NB4 (cell line): ENCODE results near the gene KSR1.

ENCODE experiments used
- DNase-seq: peaks from one replicate; pipeline ENCODE4 v3.0.0; 2010; ENCODE audit warnings: low read depth
- H3K4me3 ChIP-seq: one replicate; pipeline ENCODE4 v1.5.1; 2011; ENCODE audit warnings: mild to moderate bottlenecking, low read depth, low read length, moderate library complexity
- MYC ChIP-seq: IDR thresholded peaks from 2 replicates; pipeline ENCODE4 v1.6.1; 2011; ENCODE audit warnings: low read depth, low read length
- POLR2A ChIP-seq: IDR thresholded peaks from 2 replicates; pipeline ENCODE4 v1.6.1; 2011; ENCODE audit warnings: mild to moderate bottlenecking; ENCODE audit not compliant: insufficient read length; ENCODE audit errors: extremely low read depth
- TF ChIP-seq, protein P1 (sequence below): IDR thresholded peaks from 2 replicates; pipeline ENCODE4 v1.6.1; 2011; ENCODE audit warnings: low read depth, low read length
- TF ChIP-seq, protein P2 (sequence below): IDR thresholded peaks from one replicate; pipeline ENCODE4 v1.5.1; 2012; ENCODE audit warnings: low read depth, low read length

The KSR1 gene

DNA sequence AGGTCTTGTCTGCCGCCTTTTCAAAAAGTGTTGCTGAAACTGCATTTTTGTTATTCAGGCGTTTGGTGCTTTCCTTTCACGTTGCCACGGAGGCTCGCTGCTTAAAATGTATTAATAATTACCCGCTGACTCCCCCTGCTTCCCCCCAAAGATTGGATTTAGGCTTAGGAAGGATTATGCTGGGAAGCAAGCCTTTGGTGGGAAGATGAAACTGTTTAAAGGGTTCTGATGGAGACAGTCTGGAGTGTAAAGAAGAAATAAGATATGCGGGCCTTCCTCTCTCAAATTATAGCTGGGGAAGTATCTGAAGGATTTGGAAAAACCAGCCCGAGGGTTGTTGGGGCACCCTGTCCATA lies 1.1 kb downstream of the KSR1 start:
- peak overlapping the region; percentile 59 for H3K4me3 ChIP-seq
- no peak for DNase-seq
- TF ChIP-seq, protein P1, sequence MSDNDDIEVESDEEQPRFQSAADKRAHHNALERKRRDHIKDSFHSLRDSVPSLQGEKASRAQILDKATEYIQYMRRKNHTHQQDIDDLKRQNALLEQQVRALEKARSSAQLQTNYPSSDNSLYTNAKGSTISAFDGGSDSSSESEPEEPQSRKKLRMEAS = no peak
- TF ChIP-seq POLR2A (no peak), MYC (no peak)
- TF ChIP-seq, protein P2, sequence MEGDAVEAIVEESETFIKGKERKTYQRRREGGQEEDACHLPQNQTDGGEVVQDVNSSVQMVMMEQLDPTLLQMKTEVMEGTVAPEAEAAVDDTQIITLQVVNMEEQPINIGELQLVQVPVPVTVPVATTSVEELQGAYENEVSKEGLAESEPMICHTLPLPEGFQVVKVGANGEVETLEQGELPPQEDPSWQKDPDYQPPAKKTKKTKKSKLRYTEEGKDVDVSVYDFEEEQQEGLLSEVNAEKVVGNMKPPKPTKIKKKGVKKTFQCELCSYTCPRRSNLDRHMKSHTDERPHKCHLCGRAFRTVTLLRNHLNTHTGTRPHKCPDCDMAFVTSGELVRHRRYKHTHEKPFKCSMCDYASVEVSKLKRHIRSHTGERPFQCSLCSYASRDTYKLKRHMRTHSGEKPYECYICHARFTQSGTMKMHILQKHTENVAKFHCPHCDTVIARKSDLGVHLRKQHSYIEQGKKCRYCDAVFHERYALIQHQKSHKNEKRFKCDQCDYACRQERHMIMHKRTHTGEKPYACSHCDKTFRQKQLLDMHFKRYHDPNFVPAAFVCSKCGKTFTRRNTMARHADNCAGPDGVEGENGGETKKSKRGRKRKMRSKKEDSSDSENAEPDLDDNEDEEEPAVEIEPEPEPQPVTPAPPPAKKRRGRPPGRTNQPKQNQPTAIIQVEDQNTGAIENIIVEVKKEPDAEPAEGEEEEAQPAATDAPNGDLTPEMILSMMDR = no peak

DNA sequence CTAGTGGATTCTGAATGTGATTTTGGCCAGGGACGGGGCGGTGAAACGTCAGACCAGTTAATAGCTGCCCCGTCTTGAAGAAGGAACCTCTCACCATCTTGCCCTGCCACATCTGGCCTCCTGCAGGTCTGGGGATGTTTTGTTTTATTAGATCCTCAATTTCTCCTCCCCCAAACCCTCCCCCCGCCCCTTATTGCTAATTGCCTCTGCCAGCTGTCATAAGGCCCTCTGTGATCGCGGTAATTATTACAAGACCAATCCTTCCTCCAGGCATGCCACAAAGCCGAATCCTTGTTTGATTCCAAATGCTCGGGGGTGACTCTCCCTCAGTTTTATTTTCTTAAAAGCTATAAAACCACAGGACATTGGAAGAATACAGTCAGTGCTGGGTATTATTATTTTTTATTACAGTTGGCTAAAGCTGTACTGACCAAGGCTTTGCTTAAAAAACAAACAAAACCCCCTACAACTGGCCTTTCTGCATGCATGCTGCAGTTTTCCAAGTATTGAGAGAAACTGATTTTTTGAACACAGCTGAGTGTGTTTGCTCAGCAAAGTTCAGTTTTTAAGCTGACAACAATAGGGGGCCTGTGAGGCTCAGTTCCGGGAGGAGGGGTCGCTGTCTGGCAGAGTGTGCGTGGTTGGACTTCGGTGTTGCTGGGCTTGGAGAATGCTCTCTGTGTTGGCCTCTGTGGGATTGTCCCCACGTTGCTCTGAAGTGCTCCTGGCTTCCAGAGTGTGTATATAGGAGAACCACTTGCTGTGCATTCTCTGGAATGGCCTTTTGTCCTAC lies 1.7 kb downstream of the KSR1 start:
- TF ChIP-seq MYC = no peak
- TF ChIP-seq, protein P1 = no peak
- TF ChIP-seq POLR2A = no peak
- TF ChIP-seq, protein P2 = no peak
- H3K4me3 ChIP-seq = no peak overlapping the region

DNA sequence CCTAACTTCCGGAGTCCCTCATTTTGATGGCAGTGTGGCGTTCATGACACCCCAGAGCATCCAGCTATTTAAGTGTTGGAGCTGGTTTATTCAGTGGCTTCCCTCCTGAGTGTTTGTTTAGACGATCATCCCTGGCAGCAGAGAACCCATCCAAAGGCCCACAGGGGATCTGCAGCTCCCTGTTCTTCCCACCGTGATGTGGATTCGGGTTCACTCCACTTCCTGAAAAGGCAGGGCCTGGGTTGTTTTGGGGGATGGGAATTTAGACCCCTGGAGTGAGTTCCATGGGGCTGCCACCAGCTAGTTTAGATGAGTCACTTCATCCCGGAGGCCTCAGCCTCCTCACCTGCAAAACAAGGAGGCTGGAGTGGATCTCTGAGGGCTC lies 2.3 kb downstream of the KSR1 start:
- no peak overlapping the region for H3K4me3 ChIP-seq
- DNase-seq = no peak
- TF ChIP-seq MYC = no peak

More for the DNA sequence above, 1.7 kb downstream of the KSR1 start:
- DNase-seq = peak; percentile 33

DNA sequence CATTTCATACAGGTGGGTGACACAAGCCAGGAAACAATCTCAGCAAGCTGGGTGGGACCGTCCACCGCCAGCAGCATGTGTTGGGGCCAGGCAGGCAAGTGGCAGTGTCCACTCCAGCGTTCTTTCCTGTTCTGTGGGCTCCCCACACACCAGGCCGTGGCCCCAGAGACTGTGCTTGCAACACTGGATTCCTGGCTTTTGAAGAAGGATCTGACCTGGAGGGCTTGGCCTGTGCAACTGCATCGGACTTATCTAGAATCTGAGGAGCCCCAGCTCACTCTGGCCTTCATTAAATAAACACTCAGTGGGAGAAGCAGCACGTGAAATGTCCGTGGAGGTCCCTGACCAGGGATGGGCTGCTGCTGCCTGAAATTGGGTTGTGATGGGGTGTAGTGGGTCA lies 3.2 kb downstream of the KSR1 start:
- DNase-seq = no peak
- no peak overlapping the region for H3K4me3 ChIP-seq
- no peak for TF ChIP-seq MYC
- TF ChIP-seq, protein P1 = no peak
- TF ChIP-seq, protein P2 = no peak
- no peak for TF ChIP-seq POLR2A

DNA sequence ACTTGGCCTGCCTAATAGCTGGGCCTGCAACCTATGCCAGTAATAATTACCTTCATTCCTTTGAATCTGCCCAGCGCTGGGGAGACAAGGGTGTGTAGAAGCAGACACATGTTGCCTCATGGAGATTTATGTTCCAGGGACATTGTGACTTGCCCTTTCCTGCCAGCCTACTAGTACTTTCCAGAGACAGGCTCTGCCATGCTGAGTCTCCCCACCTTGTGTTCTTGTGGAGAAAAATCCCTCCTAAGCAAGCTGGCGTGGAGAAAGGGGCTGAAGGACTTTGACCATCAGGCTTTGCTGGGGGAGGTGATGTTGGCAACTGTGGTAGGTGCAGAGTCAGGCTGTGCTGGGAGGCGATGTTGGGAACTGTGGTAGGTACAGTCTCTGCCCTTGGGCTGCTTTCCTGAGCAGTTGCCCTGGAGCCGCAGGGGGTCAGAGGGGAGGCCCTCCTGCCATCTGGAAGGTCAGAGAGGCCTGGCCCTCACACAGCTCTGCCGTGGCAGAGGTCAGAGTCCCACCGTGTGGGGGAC lies 4.0 kb downstream of the KSR1 start:
- DNase-seq = no peak
- TF ChIP-seq MYC (no peak), POLR2A (no peak)
- TF ChIP-seq, protein P2 = no peak
- TF ChIP-seq, protein P1 = no peak
- no peak overlapping the region for H3K4me3 ChIP-seq

DNA sequence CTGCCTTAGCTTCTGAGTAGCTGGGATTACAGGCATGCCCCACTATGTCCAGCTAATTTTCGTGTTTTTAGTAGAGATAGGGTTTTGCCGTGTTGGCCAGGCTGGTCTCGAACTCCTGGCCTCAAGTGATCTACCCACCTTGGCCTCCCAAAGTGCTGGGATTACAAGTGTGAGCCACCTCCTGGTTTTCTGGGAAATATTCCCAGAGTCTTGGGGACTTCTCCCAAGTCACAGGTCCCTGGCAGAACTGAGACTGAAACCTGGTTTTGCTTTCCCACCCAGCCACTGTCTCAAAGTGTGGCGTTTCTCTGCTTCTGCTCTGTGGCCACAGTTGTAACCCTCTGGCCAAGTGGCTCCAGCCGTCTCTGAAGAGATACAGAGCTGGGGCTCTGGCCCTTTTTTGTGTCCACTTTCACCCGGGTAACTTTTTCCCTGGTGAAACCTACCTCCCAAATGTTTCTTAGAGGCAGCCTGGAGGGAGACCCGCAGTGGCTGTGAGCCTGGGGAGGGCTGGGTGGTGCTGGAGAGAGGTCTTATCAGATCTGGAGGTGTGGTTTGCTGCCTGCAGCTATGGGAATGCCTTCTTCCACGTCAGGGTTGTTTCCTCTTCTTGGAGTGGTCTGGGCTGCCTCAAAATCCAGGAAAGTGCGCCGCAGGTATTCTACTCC lies 5.1 kb downstream of the KSR1 start:
- TF ChIP-seq, protein P2 = no peak
- no peak for TF ChIP-seq POLR2A
- no peak for TF ChIP-seq MYC
- TF ChIP-seq, protein P1 = no peak
- no peak overlapping the region for H3K4me3 ChIP-seq
- no peak for DNase-seq
